ENCODE measurements around the gene CEP41. TPM values are rescaled to one million over a fixed set of nuclear protein-coding genes. Genes with fewer than 3 reads are reported as not detected.

The CEP41 gene
- total and polyA plus RNA-seq, 2 of the 13 experiments (the other 11 are each of a cell fraction or from before 2014, with no cell fraction given): 8.7 to 9.0 TPM

- no peak for TF ChIP-seq ZNF224 (CRISPR knock-in tag; IDR thresholded peaks at IDR 0.05)
These were observed 68.2 kb downstream of the CEP41 start (continued) for GRCh38 chr7:130372402-130373165.

GRCh38 chr7:130371046-130371445, 69.8 kb downstream of the CEP41 start:
- Histone ChIP-seq H3K27me3 (ENCODE audit: control insufficient read depth in 1 of 2, insufficient read depth in 2 of 2, low read length in 2 of 2) (no peaks in the 10 kb centered on the region), H3K27ac (ENCODE audit: extremely low read length, insufficient read depth, low read length) (no peak overlapping the region), H3K36me3 (replicated peaks in 1 of 2; ENCODE audit: control insufficient read depth in 1 of 2, insufficient read depth in 2 of 2, low read length in 2 of 2) (no peaks in the 10 kb centered on the region), H3K9ac (ENCODE audit: insufficient read depth, low read depth, low read length) (no peak overlapping the region), H3K4me2 (ENCODE audit: low read depth, low read length) (no peak overlapping the region), H3K4me1 (ENCODE audit: insufficient read depth, low read length) (peaks cover 89% of the 10 kb centered on the region), H3K79me2 (ENCODE audit: insufficient read depth, low read length) (no peaks in the 10 kb centered on the region), H2AFZ (ENCODE audit: low read length) (no peak overlapping the region), H3K9me3 (ENCODE audit: low read length) (peaks cover 6% of the 10 kb centered on the region), H4K20me1 (ENCODE audit: insufficient read depth, low read length) (no peaks in the 10 kb centered on the region), H3K4me3 (replicated peaks in 1 of 3; ENCODE audit: insufficient read depth in 1 of 3, low read depth in 2 of 3, low read length in 3 of 3) (no peak overlapping the region)
- in situ Hi-C loops (cut with HindIII; ENCODE audit: extremely low pct_ligation_motif_present, low pct_unique_long_range_greater_than_20kb): no loop called here
- POLR2A ChIA-PET: no interaction called here
- ATAC-seq (no peak), DNase-seq (ENCODE audit: low spot score) (no peak), FAIRE-seq (no peak)
- intact Hi-C loops (cut with micrococcal nuclease; ENCODE audit: unreplicated experiment): no loop called here
- no TSS peak for BruUV-seq (replicated peaks)
- CTCF ChIA-PET (ENCODE audit: low intra/inter-chr PET ratio, low total read pairs): no interaction called here
- WGBS (ENCODE audit: low lambda C conversion rate): 56% methylated on average over 3 of the region's 3 CpGs
- no peak for TF ChIP-seq ZNF749 (CRISPR knock-in tag; IDR thresholded peaks at IDR 0.05; ENCODE audit: borderline replicate concordance)
- no peak for TF ChIP-seq RBM22 (optimal IDR thresholded peaks at IDR 0.05; ENCODE audit: low read length)
- TF ChIP-seq ZBTB38 (CRISPR knock-in tag; IDR thresholded peaks at IDR 0.05): no peak
- no peak for TF ChIP-seq ARID3A (IDR thresholded peaks at IDR 0.05; ENCODE audit: low read depth, low read length)
- no peak for TF ChIP-seq ZNF513 (CRISPR knock-in tag; conservative IDR thresholded peaks at IDR 0.05)
- no peak for TF ChIP-seq POGZ (CRISPR knock-in tag; IDR thresholded peaks at IDR 0.05)
- no peak for TF ChIP-seq ATRX (CRISPR knock-in tag; IDR thresholded peaks at IDR 0.05; ENCODE audit: borderline replicate concordance)
- no peak for TF ChIP-seq HNRNPL (IDR thresholded peaks at IDR 0.05; ENCODE audit: low read depth, low read length)
- TF ChIP-seq THAP9 (CRISPR knock-in tag; IDR thresholded peaks at IDR 0.05; ENCODE audit: borderline replicate concordance): no peak
- TF ChIP-seq TMF1 (CRISPR knock-in tag; IDR thresholded peaks at IDR 0.05; ENCODE audit: low read depth): no peak
- no peak for TF ChIP-seq TBX2 (CRISPR knock-in tag; IDR thresholded peaks at IDR 0.05; ENCODE audit: borderline replicate concordance)
- TF ChIP-seq ZNF17 (CRISPR knock-in tag; IDR thresholded peaks at IDR 0.05): no peak
- TF ChIP-seq TEAD2 (CRISPR knock-in tag; IDR thresholded peaks at IDR 0.05): no peak
- TF ChIP-seq AKAP8 (CRISPR knock-in tag; IDR thresholded peaks at IDR 0.05): no peak
- no peak for TF ChIP-seq SNAPC5 (CRISPR knock-in tag; IDR thresholded peaks at IDR 0.05; ENCODE audit: borderline replicate concordance)
- no peak for TF ChIP-seq SALL2 (CRISPR knock-in tag; IDR thresholded peaks at IDR 0.05)
- no peak for TF ChIP-seq SMARCE1 (IDR thresholded peaks at IDR 0.05; ENCODE audit: borderline replicate concordance)

Data from HepG2 (cell line).